ENCODE data around the gene CREB5. TPM values are rescaled to one million over a fixed set of nuclear protein-coding genes. Genes with fewer than 3 reads are reported as not detected.

CREB5 gene
- total and polyA plus RNA-seq, 2 donors from 2014 or later: 3.4 to 27.2 TPM

- no peaks in the 10 kb centered on the region for H3K36me3 ChIP-seq (ENCODE audit: control insufficient read depth in 2 of 3, insufficient read depth in 3 of 3, low read length in 3 of 3)
- no peak overlapping the region for H3K27ac ChIP-seq (ENCODE audit: low read depth in 2 of 2, low read length in 2 of 2)
- intact Hi-C loops (cut with DNase I): no loop called here
- H3K9me3 ChIP-seq (ENCODE audit: control insufficient read depth in 2 of 3, insufficient read depth in 1 of 3, low read length in 3 of 3): no peaks in the 10 kb centered on the region
- no peak overlapping the region for H3K4me3 ChIP-seq (ENCODE audit: low read length in 3 of 3)
- no peak overlapping the region for H3K9ac ChIP-seq (ENCODE audit: low read length in 3 of 3)
- DNase-seq (no peak), FAIRE-seq (no peak)
- TF ChIP-seq, protein P1, sequence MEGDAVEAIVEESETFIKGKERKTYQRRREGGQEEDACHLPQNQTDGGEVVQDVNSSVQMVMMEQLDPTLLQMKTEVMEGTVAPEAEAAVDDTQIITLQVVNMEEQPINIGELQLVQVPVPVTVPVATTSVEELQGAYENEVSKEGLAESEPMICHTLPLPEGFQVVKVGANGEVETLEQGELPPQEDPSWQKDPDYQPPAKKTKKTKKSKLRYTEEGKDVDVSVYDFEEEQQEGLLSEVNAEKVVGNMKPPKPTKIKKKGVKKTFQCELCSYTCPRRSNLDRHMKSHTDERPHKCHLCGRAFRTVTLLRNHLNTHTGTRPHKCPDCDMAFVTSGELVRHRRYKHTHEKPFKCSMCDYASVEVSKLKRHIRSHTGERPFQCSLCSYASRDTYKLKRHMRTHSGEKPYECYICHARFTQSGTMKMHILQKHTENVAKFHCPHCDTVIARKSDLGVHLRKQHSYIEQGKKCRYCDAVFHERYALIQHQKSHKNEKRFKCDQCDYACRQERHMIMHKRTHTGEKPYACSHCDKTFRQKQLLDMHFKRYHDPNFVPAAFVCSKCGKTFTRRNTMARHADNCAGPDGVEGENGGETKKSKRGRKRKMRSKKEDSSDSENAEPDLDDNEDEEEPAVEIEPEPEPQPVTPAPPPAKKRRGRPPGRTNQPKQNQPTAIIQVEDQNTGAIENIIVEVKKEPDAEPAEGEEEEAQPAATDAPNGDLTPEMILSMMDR (IDR thresholded peaks at IDR 0.05; ENCODE audit: borderline replicate concordance, extremely low read depth, insufficient read depth): no peak
- no peaks in the 10 kb centered on the region for H3K27me3 ChIP-seq (ENCODE audit: control insufficient read depth, insufficient read depth, low read length)
- no peaks in the 10 kb centered on the region for H3K4me1 ChIP-seq (ENCODE audit: control insufficient read depth in 2 of 3, insufficient read depth in 2 of 3, low read depth in 1 of 3, low read length in 3 of 3)
These were observed 359.7 kb downstream of the CREB5 start for GRCh38 chr7:28771906-28772622.

GRCh38 chr7:28773423-28774145 is 361.3 kb downstream of the CREB5 start:
- no peak overlapping the region for H3K9ac ChIP-seq (ENCODE audit: low read length in 3 of 3)
- TF ChIP-seq, protein P1 (IDR thresholded peaks at IDR 0.05; ENCODE audit: borderline replicate concordance, extremely low read depth, insufficient read depth): no peak
- DNase-seq (peak in 1 of 5 donors; percentile 45), FAIRE-seq (no peak)
- no peaks in the 10 kb centered on the region for H3K4me1 ChIP-seq (ENCODE audit: control insufficient read depth in 2 of 3, insufficient read depth in 2 of 3, low read depth in 1 of 3, low read length in 3 of 3)
- no peaks in the 10 kb centered on the region for H3K27me3 ChIP-seq (ENCODE audit: control insufficient read depth, insufficient read depth, low read length)
- intact Hi-C loops (cut with DNase I): no loop called here
- no peaks in the 10 kb centered on the region for H3K9me3 ChIP-seq (ENCODE audit: control insufficient read depth in 2 of 3, insufficient read depth in 1 of 3, low read length in 3 of 3)
- no peaks in the 10 kb centered on the region for H3K36me3 ChIP-seq (ENCODE audit: control insufficient read depth in 2 of 3, insufficient read depth in 3 of 3, low read length in 3 of 3)
- H3K27ac ChIP-seq (ENCODE audit: low read depth in 2 of 2, low read length in 2 of 2): no peak overlapping the region
- H3K4me3 ChIP-seq (ENCODE audit: low read length in 3 of 3): no peak overlapping the region

DNA sequence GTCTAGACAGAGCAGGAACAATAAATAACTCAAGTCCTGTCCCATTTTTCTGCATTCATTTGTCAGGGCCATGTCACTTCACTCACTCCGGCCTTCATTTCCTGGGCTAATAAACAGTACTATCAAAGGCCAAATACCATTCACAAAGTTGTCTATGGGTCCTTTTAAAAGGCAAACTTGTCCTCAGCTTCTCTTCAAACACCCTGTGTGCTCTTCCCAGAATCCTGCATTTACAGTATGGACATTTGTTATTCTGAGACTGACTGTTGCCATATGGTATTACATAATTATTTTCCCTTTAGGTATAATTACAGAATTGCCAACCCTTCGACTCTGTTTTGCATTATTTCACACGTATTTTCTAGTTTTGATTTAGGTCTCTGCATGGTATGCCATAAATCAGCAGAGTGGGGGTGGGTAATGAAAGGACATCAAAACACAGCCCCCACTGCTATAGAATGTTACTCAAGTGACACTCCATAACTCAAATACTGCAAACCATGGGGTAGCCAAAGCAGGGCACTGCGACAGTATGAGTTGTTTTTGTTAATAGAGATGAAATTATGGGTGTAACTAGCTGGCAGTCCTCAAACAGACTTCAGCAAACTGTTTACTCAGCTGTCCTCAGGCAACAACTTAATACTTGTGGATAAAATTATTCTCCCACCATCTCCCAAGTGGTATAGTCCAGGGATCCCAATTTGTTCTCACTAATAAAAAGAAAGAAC is 362.1 kb downstream of the CREB5 start:
- intact Hi-C loops (cut with DNase I): no loop called here
- Histone ChIP-seq H3K9ac (ENCODE audit: low read length in 3 of 3) (no peak overlapping the region), H3K27ac (ENCODE audit: low read depth in 2 of 2, low read length in 2 of 2) (no peak overlapping the region), H3K36me3 (ENCODE audit: control insufficient read depth in 2 of 3, insufficient read depth in 3 of 3, low read length in 3 of 3) (no peaks in the 10 kb centered on the region), H3K9me3 (ENCODE audit: control insufficient read depth in 2 of 3, insufficient read depth in 1 of 3, low read length in 3 of 3) (no peaks in the 10 kb centered on the region), H3K4me1 (ENCODE audit: control insufficient read depth in 2 of 3, insufficient read depth in 2 of 3, low read depth in 1 of 3, low read length in 3 of 3) (no peaks in the 10 kb centered on the region), H3K4me3 (ENCODE audit: low read length in 3 of 3) (no peak overlapping the region), H3K27me3 (ENCODE audit: control insufficient read depth, insufficient read depth, low read length) (no peaks in the 10 kb centered on the region)
- DNase-seq (peak in 1 of 5 donors; percentile 26), FAIRE-seq (no peak)
- TF ChIP-seq, protein P1 (IDR thresholded peaks at IDR 0.05; ENCODE audit: borderline replicate concordance, extremely low read depth, insufficient read depth): no peak
